Measurements from ENCODE around the gene TNFRSF17.

Gene TNFRSF17

GRCh38 chr16:11972128-11972527 lies 7.1 kb downstream of the TNFRSF17 start:
- DNase-seq (ENCODE audit: low spot score): no peak

GRCh38 chr16:11973070-11973469 lies 8.1 kb downstream of the TNFRSF17 start:
- no peak for DNase-seq (ENCODE audit: low spot score)

GRCh38 chr16:11976850-11977375 lies 11.9 kb downstream of the TNFRSF17 start:
- DNase-seq (ENCODE audit: low spot score): no peak

GRCh38 chr16:11977376-11978041 lies 12.5 kb downstream of the TNFRSF17 start:
- no peak for DNase-seq (ENCODE audit: low spot score)

GRCh38 chr16:11978080-11978479 lies 13.1 kb downstream of the TNFRSF17 start:
- no peak for DNase-seq (ENCODE audit: low spot score)

GRCh38 chr16:11979013-11979672 lies 14.1 kb downstream of the TNFRSF17 start:
- DNase-seq (ENCODE audit: low spot score): no peak

GRCh38 chr16:11980136-11980844 lies 15.3 kb downstream of the TNFRSF17 start:
- DNase-seq (ENCODE audit: low spot score): no peak

- no peak for DNase-seq (ENCODE audit: low spot score)
Observed at GRCh38 chr16:11985250-11985649, 20.2 kb downstream of the TNFRSF17 start.

GRCh38 chr16:11986521-11987057 lies 21.6 kb downstream of the TNFRSF17 start:
- no peak for DNase-seq (ENCODE audit: low spot score)

GRCh38 chr16:11988258-11988978 lies 23.4 kb downstream of the TNFRSF17 start:
- no peak for DNase-seq (ENCODE audit: low spot score)

GRCh38 chr16:11990702-11991390 lies 25.8 kb downstream of the TNFRSF17 start:
- DNase-seq (ENCODE audit: low spot score): no peak

- DNase-seq (ENCODE audit: low spot score): no peak
Observed at GRCh38 chr16:11992008-11992584, 27.1 kb downstream of the TNFRSF17 start.

- DNase-seq (ENCODE audit: low spot score): no peak
Observed at GRCh38 chr16:11992586-11993524, 27.8 kb downstream of the TNFRSF17 start.

- no peak for DNase-seq (ENCODE audit: low spot score)
Observed at GRCh38 chr16:11994143-11995119, 29.4 kb downstream of the TNFRSF17 start.

GRCh38 chr16:11996433-11997330 lies 31.7 kb downstream of the TNFRSF17 start:
- DNase-seq (ENCODE audit: low spot score): no peak

- DNase-seq (ENCODE audit: low spot score): no peak
Observed at GRCh38 chr16:12000032-12000431, 35.0 kb downstream of the TNFRSF17 start.

- DNase-seq (ENCODE audit: low spot score): no peak
Observed at GRCh38 chr16:12002447-12003006, 37.5 kb downstream of the TNFRSF17 start.
